Measurements from ENCODE around the gene MEX3D.

DNA sequence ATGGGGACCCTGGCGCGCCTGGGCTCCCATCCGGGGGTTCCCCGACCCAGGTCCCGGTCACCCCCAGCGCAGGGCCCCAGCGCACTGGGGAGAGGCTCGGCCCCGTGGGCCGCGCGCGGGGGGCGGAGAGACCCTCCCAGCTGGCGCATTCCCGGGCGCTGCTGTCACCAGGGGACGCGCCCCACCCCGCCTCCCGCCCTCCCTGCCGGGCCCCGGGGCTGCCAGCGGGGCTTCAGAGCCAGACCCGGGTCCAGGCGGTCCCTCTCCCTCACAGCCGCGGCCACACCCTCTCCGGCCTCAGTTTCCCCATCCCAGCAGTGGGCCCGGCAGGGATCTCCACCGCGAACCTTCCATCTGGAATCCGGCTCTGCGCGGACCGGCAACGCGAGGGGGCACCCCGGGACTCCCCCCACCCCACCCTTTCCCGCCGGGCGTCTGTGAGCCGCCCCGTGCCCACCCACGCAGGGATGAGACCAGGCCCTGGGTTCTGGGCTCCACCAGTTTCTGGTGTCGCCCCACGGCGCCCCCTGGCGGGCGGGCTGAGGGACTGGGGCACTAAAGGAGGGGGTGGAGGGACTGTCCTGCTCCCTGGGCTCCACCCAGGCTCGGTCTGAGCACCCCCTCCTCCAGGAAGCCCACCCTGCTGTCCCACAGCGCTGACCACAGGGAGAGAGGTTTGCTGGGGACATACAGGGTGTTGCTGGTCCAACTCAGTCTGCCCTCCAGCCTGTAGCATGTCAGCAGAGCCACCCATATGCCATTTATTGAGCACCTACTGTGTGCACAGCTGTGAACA lies 54.4 kb downstream of the MEX3D start:
- TF ChIP-seq, protein P1, sequence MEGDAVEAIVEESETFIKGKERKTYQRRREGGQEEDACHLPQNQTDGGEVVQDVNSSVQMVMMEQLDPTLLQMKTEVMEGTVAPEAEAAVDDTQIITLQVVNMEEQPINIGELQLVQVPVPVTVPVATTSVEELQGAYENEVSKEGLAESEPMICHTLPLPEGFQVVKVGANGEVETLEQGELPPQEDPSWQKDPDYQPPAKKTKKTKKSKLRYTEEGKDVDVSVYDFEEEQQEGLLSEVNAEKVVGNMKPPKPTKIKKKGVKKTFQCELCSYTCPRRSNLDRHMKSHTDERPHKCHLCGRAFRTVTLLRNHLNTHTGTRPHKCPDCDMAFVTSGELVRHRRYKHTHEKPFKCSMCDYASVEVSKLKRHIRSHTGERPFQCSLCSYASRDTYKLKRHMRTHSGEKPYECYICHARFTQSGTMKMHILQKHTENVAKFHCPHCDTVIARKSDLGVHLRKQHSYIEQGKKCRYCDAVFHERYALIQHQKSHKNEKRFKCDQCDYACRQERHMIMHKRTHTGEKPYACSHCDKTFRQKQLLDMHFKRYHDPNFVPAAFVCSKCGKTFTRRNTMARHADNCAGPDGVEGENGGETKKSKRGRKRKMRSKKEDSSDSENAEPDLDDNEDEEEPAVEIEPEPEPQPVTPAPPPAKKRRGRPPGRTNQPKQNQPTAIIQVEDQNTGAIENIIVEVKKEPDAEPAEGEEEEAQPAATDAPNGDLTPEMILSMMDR (IDR thresholded peaks at IDR 0.05) = peak; percentile 69
- TF ChIP-seq EZH2 (IDR thresholded peaks at IDR 0.05; ENCODE audit: borderline replicate concordance, insufficient read depth, low read depth, low read length, poor library complexity, severe bottlenecking) = no peak
